ENCODE results near the gene FAM9C.

FAM9C gene

DNA sequence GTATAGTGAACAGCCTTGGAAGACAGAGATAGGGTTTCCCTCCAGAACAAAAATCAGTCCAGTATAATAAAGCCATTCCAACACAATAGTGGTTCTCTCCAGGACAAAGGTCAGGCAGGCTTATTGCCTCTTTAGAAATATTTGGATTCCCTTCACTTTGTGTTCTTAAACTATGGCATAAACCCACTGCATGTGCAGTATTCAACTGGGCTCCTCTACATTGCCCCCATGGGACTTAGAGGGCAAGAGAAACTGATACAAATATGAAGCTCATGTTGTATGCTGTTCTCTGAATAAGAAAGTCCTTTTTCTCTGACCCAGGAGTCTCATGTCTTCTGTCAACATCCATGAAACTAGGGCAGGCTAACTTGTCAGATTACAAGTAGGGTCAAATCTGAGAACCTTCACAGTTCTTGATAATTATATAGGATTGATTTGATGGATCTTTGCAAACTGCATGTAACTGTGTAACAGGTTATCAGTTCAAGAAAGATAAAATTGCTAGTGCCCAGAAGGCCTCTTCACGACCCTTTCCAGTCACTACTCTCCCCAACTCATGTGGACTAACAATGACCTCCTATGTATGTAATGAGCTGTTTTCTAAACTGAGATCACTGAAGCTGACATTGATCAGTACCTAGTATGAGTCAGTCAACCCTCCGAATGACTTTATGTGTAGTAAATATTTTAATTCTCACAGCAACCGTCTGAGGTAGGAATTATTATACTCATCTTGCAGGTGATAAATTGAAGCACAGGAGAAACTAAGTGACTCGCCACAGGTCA lies 31.9 kb upstream of the FAM9C start:
- DNase-seq (ENCODE audit: low read depth): no peak
- no peak overlapping the region for H3K4me3 ChIP-seq (ENCODE audit: control insufficient read depth, low read depth, low read length)
- TF ChIP-seq, protein P1, sequence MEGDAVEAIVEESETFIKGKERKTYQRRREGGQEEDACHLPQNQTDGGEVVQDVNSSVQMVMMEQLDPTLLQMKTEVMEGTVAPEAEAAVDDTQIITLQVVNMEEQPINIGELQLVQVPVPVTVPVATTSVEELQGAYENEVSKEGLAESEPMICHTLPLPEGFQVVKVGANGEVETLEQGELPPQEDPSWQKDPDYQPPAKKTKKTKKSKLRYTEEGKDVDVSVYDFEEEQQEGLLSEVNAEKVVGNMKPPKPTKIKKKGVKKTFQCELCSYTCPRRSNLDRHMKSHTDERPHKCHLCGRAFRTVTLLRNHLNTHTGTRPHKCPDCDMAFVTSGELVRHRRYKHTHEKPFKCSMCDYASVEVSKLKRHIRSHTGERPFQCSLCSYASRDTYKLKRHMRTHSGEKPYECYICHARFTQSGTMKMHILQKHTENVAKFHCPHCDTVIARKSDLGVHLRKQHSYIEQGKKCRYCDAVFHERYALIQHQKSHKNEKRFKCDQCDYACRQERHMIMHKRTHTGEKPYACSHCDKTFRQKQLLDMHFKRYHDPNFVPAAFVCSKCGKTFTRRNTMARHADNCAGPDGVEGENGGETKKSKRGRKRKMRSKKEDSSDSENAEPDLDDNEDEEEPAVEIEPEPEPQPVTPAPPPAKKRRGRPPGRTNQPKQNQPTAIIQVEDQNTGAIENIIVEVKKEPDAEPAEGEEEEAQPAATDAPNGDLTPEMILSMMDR (IDR thresholded peaks at IDR 0.05; ENCODE audit: control insufficient read depth, insufficient read depth, low read depth, low read length, missing control alignments): no peak

DNA sequence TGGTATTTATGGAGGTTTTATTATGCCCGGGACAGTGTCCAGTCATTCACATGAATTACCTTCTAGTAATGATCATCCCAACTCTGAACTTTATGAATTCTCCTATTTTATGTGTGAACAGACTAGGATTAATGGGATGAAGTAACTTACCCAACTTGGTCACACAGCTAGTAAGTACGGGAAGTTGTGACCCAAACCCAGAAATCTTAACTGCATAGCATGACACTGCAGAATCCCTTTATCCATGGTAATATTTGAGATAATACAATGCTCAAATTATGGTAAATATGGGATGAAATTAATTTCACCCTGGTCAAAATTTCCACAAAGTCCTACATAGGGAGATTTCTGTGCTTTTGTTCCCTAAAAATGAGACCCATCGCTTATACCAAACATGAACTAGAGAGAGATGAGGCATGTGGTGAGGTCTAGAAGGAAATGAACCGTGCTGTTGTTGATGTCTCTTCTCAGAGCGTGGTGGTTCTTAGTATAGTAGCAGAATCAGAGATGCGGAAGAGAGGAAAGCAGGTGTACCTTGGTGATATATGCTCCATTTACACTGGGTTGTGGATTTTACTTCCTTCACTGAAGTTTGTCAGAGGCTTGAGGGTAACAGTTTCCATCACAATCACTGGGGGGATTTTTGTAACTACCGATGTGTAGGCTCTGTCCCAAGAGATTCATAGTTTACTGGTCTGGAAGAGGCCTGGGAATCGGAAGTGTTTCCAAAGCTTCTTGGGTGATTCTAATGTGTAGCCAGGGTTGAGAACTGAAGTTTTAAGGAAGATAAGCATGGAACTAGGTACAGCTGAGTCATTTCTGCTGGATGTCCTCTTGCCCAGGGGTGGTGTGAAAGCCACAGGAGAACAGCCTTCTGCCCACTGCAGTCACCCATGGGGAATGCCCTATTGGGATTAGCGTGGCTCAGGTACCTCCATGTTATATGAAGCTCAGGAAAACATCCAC lies 30.2 kb upstream of the FAM9C start:
- DNase-seq (ENCODE audit: low read depth): no peak
- TF ChIP-seq, protein P1 (IDR thresholded peaks at IDR 0.05; ENCODE audit: control insufficient read depth, insufficient read depth, low read depth, low read length, missing control alignments): no peak

GRCh38 chrX:13069771-13070416 lies 25.5 kb upstream of the FAM9C start:
- no peak overlapping the region for H3K4me3 ChIP-seq (ENCODE audit: control insufficient read depth, low read depth, low read length)
- DNase-seq (ENCODE audit: low read depth): no peak
- TF ChIP-seq, protein P1 (IDR thresholded peaks at IDR 0.05; ENCODE audit: control insufficient read depth, insufficient read depth, low read depth, low read length, missing control alignments): no peak

More for the DNA sequence above, 30.2 kb upstream of the FAM9C start:
- H3K4me3 ChIP-seq (ENCODE audit: control insufficient read depth, low read depth, low read length): no peak overlapping the region

DNA sequence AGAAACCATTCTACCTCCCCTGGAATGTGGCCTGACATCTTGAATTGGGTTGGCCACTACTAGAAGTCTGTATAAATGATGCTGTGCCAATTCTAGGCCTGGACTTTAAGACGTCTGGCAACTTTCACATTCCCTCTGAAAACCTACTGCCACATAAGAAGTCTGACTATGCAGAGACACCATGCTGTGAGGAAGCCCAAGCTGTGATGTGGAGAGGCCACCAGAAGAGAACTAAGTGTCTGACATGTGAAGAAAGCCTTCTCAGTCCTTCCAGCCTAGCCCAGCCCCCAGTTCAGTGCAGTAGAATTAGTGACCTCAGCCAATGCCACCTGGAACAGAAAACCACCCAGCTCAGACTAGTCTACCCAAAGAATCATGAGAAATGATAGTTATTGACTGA lies 24.2 kb upstream of the FAM9C start:
- TF ChIP-seq, protein P1 (IDR thresholded peaks at IDR 0.05; ENCODE audit: control insufficient read depth, insufficient read depth, low read depth, low read length, missing control alignments): no peak
- no peak overlapping the region for H3K4me3 ChIP-seq (ENCODE audit: control insufficient read depth, low read depth, low read length)
- DNase-seq (ENCODE audit: low read depth): no peak

DNA sequence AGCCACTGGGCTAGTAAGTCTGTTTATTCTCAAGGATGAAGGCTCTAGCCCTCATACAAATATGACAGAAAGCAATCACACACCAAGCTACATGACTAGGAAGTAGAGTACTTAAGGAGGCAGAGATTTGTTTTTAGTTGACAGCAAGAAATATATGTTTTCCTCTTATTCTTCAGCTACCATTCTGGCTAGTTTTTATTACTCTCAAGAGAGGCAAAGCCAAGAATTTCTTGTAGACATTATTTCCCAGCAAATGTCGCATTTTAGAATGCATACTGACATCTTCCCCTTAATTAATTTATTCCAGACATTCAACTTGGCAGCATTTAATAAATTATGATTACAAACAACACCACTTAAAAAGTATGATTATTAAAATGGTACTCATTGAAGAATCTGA lies 23.4 kb upstream of the FAM9C start:
- TF ChIP-seq, protein P1 (IDR thresholded peaks at IDR 0.05; ENCODE audit: control insufficient read depth, insufficient read depth, low read depth, low read length, missing control alignments): no peak
- no peak overlapping the region for H3K4me3 ChIP-seq (ENCODE audit: control insufficient read depth, low read depth, low read length)
- no peak for DNase-seq (ENCODE audit: low read depth)

DNA sequence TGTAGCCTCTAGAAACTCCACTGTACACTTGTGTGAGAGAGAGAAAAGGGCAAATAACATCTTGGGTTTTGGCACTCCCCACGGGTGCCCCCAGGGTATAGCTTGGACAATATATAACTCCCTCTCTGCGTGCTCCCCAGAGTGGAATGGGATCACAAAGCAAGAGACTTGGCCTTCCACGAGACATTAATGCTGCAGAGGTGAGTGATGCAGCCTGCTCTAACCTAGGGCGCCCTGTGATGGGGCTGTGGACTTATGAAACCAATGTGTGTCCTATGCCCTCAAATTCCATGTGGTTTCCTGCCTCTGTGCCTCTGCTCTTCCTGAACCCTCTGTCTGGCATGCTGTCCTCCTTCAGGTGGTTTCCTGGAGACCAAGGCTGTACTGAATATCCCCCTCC lies 22.0 kb upstream of the FAM9C start:
- no peak for DNase-seq (ENCODE audit: low read depth)
- TF ChIP-seq, protein P1 (IDR thresholded peaks at IDR 0.05; ENCODE audit: control insufficient read depth, insufficient read depth, low read depth, low read length, missing control alignments): no peak
- no peak overlapping the region for H3K4me3 ChIP-seq (ENCODE audit: control insufficient read depth, low read depth, low read length)

Measured in AG09309 (cell line).